ENCODE results near the gene HOXB5. TPM values are rescaled to one million over a fixed set of nuclear protein-coding genes. Genes with fewer than 3 reads are reported as not detected.

Gene HOXB5
- total and polyA plus RNA-seq, 8 donors = 3.3 to 37.5 (median 28.9) TPM

DNA sequence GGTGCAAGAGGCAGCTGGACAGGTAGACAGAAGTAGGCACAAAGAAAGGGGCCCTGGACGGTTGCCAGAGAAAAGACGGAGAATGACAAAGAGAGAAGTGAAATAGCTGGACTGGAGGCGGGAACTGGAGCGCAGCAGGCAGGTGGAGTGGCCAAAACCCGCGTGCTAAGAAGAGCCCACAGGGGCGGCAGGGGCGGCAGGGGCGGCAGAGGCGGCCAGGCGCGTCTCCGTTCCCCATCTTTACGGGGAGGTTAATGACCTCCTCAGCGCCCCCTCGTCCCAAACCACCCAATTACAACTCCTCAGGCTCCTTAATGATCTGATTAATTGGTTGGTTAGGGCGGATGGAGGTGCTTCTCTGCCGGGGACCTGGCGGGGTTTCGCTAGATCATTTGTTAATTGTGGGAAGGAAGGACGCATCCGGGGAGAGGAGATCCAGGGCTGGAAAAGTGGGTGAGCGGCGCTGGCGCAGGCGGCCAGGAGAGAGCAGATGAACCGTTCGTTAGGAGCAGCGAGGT is 48.0 kb upstream of the HOXB5 start:
- Histone ChIP-seq H3K36me3 (no peaks in the 10 kb centered on the region), H3K4me3 (no peak overlapping the region), H3K4me1 (peaks cover 0 to 6% of the 10 kb centered on the region in 2 donors), H3K27ac (no peak overlapping the region), H3K9me3 (no peaks in the 10 kb centered on the region), H3K27me3 (peaks cover 99 to 100% of the 10 kb centered on the region in 2 donors)
- TF ChIP-seq, protein P1, sequence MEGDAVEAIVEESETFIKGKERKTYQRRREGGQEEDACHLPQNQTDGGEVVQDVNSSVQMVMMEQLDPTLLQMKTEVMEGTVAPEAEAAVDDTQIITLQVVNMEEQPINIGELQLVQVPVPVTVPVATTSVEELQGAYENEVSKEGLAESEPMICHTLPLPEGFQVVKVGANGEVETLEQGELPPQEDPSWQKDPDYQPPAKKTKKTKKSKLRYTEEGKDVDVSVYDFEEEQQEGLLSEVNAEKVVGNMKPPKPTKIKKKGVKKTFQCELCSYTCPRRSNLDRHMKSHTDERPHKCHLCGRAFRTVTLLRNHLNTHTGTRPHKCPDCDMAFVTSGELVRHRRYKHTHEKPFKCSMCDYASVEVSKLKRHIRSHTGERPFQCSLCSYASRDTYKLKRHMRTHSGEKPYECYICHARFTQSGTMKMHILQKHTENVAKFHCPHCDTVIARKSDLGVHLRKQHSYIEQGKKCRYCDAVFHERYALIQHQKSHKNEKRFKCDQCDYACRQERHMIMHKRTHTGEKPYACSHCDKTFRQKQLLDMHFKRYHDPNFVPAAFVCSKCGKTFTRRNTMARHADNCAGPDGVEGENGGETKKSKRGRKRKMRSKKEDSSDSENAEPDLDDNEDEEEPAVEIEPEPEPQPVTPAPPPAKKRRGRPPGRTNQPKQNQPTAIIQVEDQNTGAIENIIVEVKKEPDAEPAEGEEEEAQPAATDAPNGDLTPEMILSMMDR (IDR thresholded peaks at IDR 0.05) = no peak
- no peak for DNase-seq
- no peak for ATAC-seq
- intact Hi-C loops (cut with DNase I) = no loop called here

DNA sequence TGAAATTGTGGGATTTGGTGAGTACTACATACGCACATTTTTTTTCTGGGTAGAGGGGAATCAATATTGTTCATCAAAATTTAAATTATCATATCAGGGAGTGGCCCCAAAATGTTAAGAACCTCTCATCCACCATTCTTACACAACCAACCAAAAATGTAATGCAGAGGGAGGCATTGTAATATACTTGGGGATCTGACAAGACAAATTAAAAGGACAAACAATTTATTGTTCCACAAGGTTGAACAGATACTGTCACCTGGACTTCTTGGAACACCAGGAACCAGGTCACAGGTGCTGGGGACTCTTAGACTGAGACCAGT is 47.2 kb upstream of the HOXB5 start:
- ATAC-seq (no peak), DNase-seq (no peak)
- TF ChIP-seq, protein P1 (IDR thresholded peaks at IDR 0.05) = no peak
- Histone ChIP-seq H3K27me3 (peaks cover 99 to 100% of the 10 kb centered on the region in 2 donors), H3K4me3 (no peak overlapping the region), H3K27ac (no peak overlapping the region), H3K4me1 (no peaks in the 10 kb centered on the region), H3K9me3 (no peaks in the 10 kb centered on the region), H3K36me3 (no peaks in the 10 kb centered on the region)
- intact Hi-C loops (cut with DNase I) = no loop called here

DNA sequence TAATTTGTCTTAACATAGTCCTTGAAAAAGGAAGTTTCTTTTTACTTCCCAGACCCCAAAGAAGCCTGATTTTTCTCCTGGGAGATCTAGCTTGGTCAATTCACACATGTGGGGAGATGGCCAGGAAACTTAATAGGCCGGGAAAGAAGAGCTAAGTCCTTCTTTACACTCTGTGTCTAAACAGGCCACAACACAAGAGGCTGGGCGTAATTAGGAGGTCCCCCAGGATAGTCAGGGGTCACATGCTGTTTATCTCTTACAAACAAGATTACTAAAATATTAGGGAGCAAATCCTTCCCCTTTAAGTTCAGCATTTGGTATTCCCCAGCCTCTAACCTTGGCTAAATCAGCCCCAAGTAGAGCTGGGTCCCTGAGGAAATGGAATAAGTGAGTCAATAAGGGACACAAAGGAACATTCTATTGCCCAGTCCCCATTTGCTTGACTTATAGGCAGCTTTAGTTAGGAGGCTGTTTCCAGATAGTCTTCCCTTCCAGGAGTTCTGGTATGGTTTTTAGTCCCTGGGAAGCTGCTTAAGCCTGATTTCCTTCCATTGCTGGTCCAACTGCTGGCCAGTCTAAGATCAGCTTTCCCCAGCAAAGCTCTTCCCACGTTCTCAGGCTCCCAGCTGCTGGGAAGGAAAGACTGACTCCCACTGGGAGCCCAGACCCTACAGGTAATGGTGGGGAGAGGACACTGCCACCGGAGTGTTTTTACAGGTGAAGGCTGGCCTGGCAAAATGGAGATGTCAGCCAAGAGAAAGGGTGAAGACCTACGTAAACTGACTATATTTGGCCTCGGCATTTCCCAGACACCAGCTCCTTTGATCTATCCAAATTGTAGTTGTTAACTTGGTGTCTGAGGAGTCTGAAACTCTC is 46.6 kb upstream of the HOXB5 start:
- H3K36me3 ChIP-seq = no peaks in the 10 kb centered on the region
- intact Hi-C loops (cut with DNase I) = no loop called here
- DNase-seq (no peak), ATAC-seq (no peak)
- no peak overlapping the region for H3K4me3 ChIP-seq
- TF ChIP-seq, protein P1 (IDR thresholded peaks at IDR 0.05) = no peak
- H3K9me3 ChIP-seq = no peaks in the 10 kb centered on the region
- peaks cover 99 to 100% of the 10 kb centered on the region in 2 donors for H3K27me3 ChIP-seq
- H3K27ac ChIP-seq = no peak overlapping the region
- no peaks in the 10 kb centered on the region for H3K4me1 ChIP-seq

DNA sequence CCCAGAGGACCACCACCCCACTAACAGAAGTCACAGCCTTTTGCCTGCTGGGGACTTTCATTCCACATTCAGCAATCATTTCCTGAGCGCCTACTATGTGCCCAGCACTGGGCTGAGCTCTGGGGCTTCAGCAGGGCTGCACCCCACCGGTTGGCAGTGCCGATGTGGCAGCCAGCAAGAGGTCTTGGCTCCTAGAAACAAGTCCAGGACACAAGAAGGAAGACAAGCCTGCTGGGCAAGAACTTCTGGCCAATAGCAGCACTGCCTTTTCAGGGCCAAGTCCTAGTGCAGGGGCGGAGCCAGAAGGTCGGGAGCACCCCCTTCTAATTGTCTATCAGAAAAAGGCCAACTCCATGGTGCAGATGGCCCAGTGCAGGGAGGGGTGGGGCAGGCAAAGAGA is 45.6 kb upstream of the HOXB5 start:
- Histone ChIP-seq H3K4me1 (no peaks in the 10 kb centered on the region), H3K4me3 (no peak overlapping the region), H3K9me3 (no peaks in the 10 kb centered on the region), H3K36me3 (no peaks in the 10 kb centered on the region), H3K27ac (no peak overlapping the region), H3K27me3 (peaks cover 100% of the 10 kb centered on the region in 2 donors)
- TF ChIP-seq, protein P1 (IDR thresholded peaks at IDR 0.05) = no peak
- intact Hi-C loops (cut with DNase I) = no loop called here
- ATAC-seq (no peak), DNase-seq (no peak)

DNA sequence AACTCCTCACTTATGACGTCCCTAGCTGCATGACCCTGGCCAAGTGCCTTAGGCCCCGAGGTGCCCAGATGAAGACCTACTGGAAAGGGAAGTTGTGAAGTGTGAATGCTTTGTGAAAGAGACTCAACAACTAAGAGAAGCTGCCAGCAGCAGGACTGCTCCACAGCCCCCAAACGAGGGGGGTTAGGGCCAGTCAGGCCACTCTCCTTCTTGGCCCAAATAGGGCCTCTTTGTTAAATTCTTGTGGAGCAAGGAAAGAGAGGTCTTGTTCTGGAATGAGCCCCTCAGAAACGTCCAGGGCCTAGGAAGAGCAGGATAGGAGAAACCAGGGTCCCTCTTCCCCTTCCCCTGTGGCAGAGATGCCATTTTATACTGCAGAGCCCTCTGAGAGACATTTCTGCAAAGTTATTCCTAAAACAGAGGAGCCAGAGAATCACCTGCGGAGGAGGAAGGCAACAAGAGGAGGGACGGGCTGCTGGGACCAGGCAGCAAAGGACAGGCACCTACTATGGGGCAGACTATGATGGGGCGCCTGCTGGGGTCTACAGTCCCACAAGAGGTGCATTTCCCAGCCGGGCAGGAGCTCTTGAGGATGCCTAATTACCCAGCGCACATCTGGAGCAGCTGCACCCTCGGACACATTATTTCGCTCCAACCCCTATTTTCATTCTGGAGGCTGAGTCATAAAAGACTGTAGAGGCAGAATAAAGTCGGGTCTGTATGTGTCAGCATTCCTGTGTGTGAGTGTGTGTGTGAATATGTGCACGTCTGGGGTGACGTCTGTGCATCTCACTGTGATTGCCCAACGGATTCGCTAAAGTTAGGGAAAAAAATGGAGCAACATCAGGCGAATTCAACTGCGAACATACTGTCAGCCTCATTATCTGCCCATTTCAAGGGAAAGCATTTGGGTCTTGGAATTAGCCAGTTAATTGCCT is 44.0 kb upstream of the HOXB5 start:
- H3K36me3 ChIP-seq = no peaks in the 10 kb centered on the region
- no peak for ATAC-seq
- no peak for DNase-seq
- no peak overlapping the region for H3K27ac ChIP-seq
- TF ChIP-seq, protein P1 (IDR thresholded peaks at IDR 0.05) = no peak
- intact Hi-C loops (cut with DNase I) = no loop called here
- no peaks in the 10 kb centered on the region for H3K4me1 ChIP-seq
- peaks cover 100% of the 10 kb centered on the region in 2 donors for H3K27me3 ChIP-seq
- no peaks in the 10 kb centered on the region for H3K9me3 ChIP-seq
- H3K4me3 ChIP-seq = no peak overlapping the region

Measured in left lung (tissue), 10 donors.